HEK293 (cell line): ENCODE results near the gene RGS9.

Source experiments
- CTCF ChIA-PET: fragments of 350-600 bp; formaldehyde crosslinking; extraction: SDS; loops from one replicate; lab custom pipeline; 2021; ENCODE audit warnings: antibody characterized with exemption; lab: Yijun Ruan, JAX
- POLR2A ChIA-PET: fragments of 300-600 bp; formaldehyde crosslinking; extraction: SDS; loops from one replicate; lab custom pipeline; 2020; ENCODE audit warnings: antibody characterized with exemption, inconsistent platforms; lab: Yijun Ruan, JAX
- H3K27ac ChIP-seq: fragments of 200-500 bp; sonication (Bioruptor generic); 2 replicates; pipeline ENCODE4 v1.5.1; 2014; ENCODE audit warnings: low read depth, low read length, control low read depth, inconsistent platforms; ENCODE audit errors: extremely low read depth
- H3K36me3 ChIP-seq, 2 experiments: fragments of 200-500 bp in 1 of 2; sonication (Bioruptor generic) in 1 of 2; 1 replicate in 1 of 2; 2 replicates in 1 of 2; pipeline ENCODE4 v1.5.1; 2014 to 2017; ENCODE audit warnings: inconsistent platforms in 2 of 2, low read length in 2 of 2; ENCODE audit not compliant: control insufficient read depth in 2 of 2, insufficient read depth in 1 of 2
- H3K4me1 ChIP-seq: fragments of 200-500 bp; sonication (Bioruptor generic); 2 replicates; pipeline ENCODE4 v1.5.1; 2014; ENCODE audit warnings: mild to moderate bottlenecking, low read length, inconsistent platforms; ENCODE audit not compliant: control insufficient read depth, insufficient read depth
- H3K4me3 ChIP-seq: 2 replicates; pipeline ENCODE4 v1.5.1; 2011; ENCODE audit warnings: low read depth, mild to moderate bottlenecking, control low read depth, low read length, moderate library complexity
- H3K9me3 ChIP-seq: fragments of 200-500 bp; sonication (Bioruptor generic); 2 replicates; pipeline ENCODE4 v1.5.1; 2014; ENCODE audit warnings: low read depth, low read length, inconsistent platforms; ENCODE audit not compliant: control insufficient read depth, insufficient read depth
- GLI2 ChIP-seq: fragments of 450-650 bp; formaldehyde crosslinking; IDR thresholded peaks from 2 replicates; pipeline ENCODE4; 2017; ENCODE audit warnings: missing biosample characterization, missing genetic modification characterization, low read depth, borderline replicate concordance
- KLF17 ChIP-seq: fragments of 450-650 bp; formaldehyde crosslinking; IDR thresholded peaks from 2 replicates; pipeline ENCODE4 v1.5.1; 2016; ENCODE audit warnings: missing biosample characterization, missing genetic modification characterization
- PRDM10 ChIP-seq: fragments of 450-650 bp; formaldehyde crosslinking; IDR thresholded peaks from 2 replicates; pipeline ENCODE4 v1.5.1; 2016; ENCODE audit warnings: missing biosample characterization, missing genetic modification characterization
- ZBTB48 ChIP-seq: fragments of 450-650 bp; formaldehyde crosslinking; IDR thresholded peaks from 2 replicates; pipeline ENCODE4 v1.5.1; 2016; ENCODE audit warnings: missing biosample characterization, missing genetic modification characterization
- ZEB2 ChIP-seq: fragments of 450-650 bp; formaldehyde crosslinking; IDR thresholded peaks from 2 replicates; pipeline ENCODE4 v1.5.1; 2016; ENCODE audit warnings: missing biosample characterization, missing genetic modification characterization
- ZFHX2 ChIP-seq: fragments of 450-650 bp; formaldehyde crosslinking; conservative IDR thresholded peaks from 2 replicates; pipeline ENCODE4 v1.5.1; 2016; ENCODE audit warnings: missing biosample characterization, missing genetic modification characterization
- ZFP69B ChIP-seq: fragments of 450-650 bp; formaldehyde crosslinking; IDR thresholded peaks from 2 replicates; pipeline ENCODE4 v1.5.1; 2016; ENCODE audit warnings: missing biosample characterization, missing genetic modification characterization
- ZNF10 ChIP-seq: fragments of 450-650 bp; formaldehyde crosslinking; IDR thresholded peaks from 2 replicates; pipeline ENCODE4 v1.5.1; 2017; ENCODE audit warnings: missing biosample characterization, missing genetic modification characterization
- ZNF433 ChIP-seq: fragments of 450-650 bp; formaldehyde crosslinking; IDR thresholded peaks from 2 replicates; pipeline ENCODE4 v1.5.1; 2016; ENCODE audit warnings: missing biosample characterization, missing genetic modification characterization, low read depth
- ZNF510 ChIP-seq: fragments of 450-650 bp; formaldehyde crosslinking; IDR thresholded peaks from 2 replicates; pipeline ENCODE4 v1.5.1; 2018; ENCODE audit warnings: mild to moderate bottlenecking, missing genetic modification characterization, missing biosample characterization; ENCODE audit not compliant: insufficient replicate concordance
- ZNF549 ChIP-seq: fragments of 450-650 bp; IDR thresholded peaks from 2 replicates; pipeline ENCODE4 v1.5.1; 2018; ENCODE audit warnings: missing biosample characterization, missing genetic modification characterization, mild to moderate bottlenecking, inconsistent platforms, moderate library complexity
- ZNF664 ChIP-seq: fragments of 450-650 bp; formaldehyde crosslinking; IDR thresholded peaks from 2 replicates; pipeline ENCODE4 v1.5.1; 2016; ENCODE audit warnings: missing biosample characterization, missing genetic modification characterization
- ZNF792 ChIP-seq: fragments of 450-650 bp; formaldehyde crosslinking; IDR thresholded peaks from 2 replicates; pipeline ENCODE4 v1.5.1; 2016; ENCODE audit warnings: missing biosample characterization, missing genetic modification characterization

RGS9 gene

DNA sequence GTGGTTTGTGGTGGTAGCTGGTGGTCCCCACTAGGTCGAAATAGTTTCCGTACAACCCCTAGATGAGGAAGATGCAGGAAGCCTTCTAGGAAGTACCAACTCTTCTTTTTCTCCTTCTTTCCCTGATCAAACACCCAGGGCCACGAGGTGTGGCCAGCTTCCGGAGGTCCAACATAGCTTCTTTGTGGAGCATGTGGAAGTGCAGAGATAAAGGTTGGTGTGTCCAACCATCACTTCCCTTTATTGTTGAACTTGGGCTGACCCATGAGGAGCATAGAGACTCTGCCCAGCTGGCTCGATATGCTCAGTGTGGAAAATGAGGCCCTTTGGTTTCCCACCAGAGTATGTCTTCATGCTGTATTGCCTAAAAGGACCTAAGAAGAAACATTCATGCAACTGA, 6.3 kb upstream of the RGS9 start (continued):
- TF ChIP-seq PRDM10 (no peak), ZNF10 (tag by site-specific recombination) (no peak)

- Histone ChIP-seq H3K27ac (no peak overlapping the region), H3K4me1 (no peaks in the 10 kb centered on the region), H3K4me3 (no peak overlapping the region), H3K36me3 (no peaks in the 10 kb centered on the region), H3K9me3 (no peaks in the 10 kb centered on the region)
- TF ChIP-seq ZFP69B (tag by site-specific recombination) (no peak), ZNF510 (tag by site-specific recombination) (no peak), ZEB2 (tag by site-specific recombination) (no peak), GLI2 (tag by site-specific recombination) (no peak), ZNF433 (tag by site-specific recombination) (no peak), ZBTB48 (tag by site-specific recombination) (no peak), ZFHX2 (tag by site-specific recombination) (no peak), ZNF549 (tag by site-specific recombination) (no peak), KLF17 (tag by site-specific recombination) (no peak)
- CTCF ChIA-PET: interaction anchor here (0.7 to 1.1 kb wide), 2 partner anchors 31 to 425 kb away, joined by 5 to 6 read pairs; no protein-coding TSS in a partner anchor
- POLR2A ChIA-PET: no interaction called here
Measured at GRCh38 chr17:65131240-65131639, 5.9 kb upstream of the RGS9 start.

- no peaks in the 10 kb centered on the region for H3K36me3 ChIP-seq
- no peak overlapping the region for H3K4me3 ChIP-seq
- ChIA-PET POLR2A (no interaction called here), CTCF (interaction anchor here (0.7 kb wide), 1 partner anchor 424 kb away, joined by 6 read pairs; no protein-coding TSS in a partner anchor)
- TF ChIP-seq ZNF792 (tag by site-specific recombination): no peak
- TF ChIP-seq ZNF664 (tag by site-specific recombination): 0 out of 2 replicates have a peak, but pooled peaks have one; percentile 21
- peak; percentile 29; the same call in 1 of the 2 replicates for TF ChIP-seq PRDM10
- no peak overlapping the region for H3K27ac ChIP-seq
- H3K9me3 ChIP-seq: no peaks in the 10 kb centered on the region
- H3K4me1 ChIP-seq: no peaks in the 10 kb centered on the region
Measured at GRCh38 chr17:65131946-65132345, 5.2 kb upstream of the RGS9 start.
